ENCODE measurements around the gene POLR3H. TPM values are rescaled to one million over a fixed set of nuclear protein-coding genes. Genes with fewer than 3 reads are reported as not detected.
"Not testable (repeated sequence)": the region's sequence is repeated elsewhere in the genome, so short reads cannot be mapped to it uniquely, and the experiment has no call there.

Gene POLR3H
- total and polyA plus RNA-seq, 8 donors = 2.6 to 21.7 (median 12.4) TPM

DNA sequence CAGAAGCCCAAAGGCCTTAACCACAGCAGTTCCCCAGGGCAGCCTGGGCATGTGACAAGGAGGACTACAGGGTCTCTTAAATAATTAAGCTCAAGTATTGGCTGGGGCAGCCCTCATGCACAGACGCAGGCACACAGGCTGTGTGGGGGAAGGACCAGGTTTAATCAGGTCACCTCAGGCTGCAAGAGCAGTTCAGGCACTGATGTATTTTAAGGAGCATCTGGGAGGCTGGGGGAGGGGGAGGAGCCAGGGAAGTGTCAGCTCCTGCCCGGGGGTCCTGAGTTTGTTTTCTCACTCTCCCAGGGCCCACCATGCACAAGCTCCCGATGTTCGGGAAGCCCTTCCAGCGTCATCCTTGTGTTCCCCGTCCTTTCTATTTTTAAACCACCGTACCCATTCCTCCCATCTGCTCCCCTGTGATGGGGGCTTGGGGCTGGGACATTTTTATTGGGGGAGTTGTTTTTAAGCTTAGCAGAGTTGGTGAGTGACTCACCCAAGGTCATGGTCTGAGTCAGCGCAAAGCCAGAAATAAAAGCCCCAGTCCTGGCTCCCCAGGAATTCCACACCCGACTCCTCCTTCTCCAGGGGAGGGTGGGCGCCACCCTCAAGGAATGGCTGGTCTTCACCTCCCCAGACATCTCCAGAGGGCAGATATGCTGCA, 18.9 kb upstream of the POLR3H start:
- Histone ChIP-seq H3K36me3 (no peaks in the 10 kb centered on the region), H3K4me1 (peaks cover 0 to 52% (median 26%) of the 10 kb centered on the region in 4 donors), H3K27me3 (peaks cover 0 to 7% (median 5%) of the 10 kb centered on the region in 3 donors), H3K4me3 (peak overlapping the region in 1 of 4 donors; percentile 35), H3K27ac (peak overlapping the region in 4 of 5 donors; percentile 2 to 80 (median 73)), H3K9me3 (no peaks in the 10 kb centered on the region)
- intact Hi-C loops (cut with DNase I; ENCODE audit: low total_unique reads) = no loop called here
- WGBS, 5 donors = 46 to 63% (median 56%) methylated on average over 10 of the region's 10 CpGs
- DNase-seq = no peak
- TF ChIP-seq POLR2AphosphoS5 (IDR thresholded peaks at IDR 0.05) (peak in 1 of 3 donors; percentile 2), POLR2A (IDR thresholded peaks at IDR 0.05) (no peak), EP300 (IDR thresholded peaks at IDR 0.05) (no peak)

DNA sequence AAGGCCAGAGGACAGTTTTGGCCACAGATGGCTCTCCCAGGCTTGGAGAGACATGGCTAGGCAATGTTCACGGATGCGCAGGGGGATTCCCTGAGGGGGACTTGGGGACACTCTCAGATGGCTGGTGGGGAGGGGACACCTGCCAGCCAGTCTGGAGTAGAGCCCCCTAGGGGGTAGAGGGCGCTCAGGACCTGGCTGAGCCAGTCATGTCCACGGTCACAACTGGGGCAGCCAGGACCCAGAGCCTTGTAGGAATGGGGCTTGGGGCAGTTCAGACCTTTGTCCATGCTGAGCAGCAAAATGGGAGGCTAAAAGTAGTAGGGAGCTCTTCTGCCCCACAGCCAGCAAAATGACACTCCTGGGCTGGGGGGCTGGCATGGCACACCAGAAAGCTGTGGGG, 18.2 kb upstream of the POLR3H start:
- peak overlapping the region in 1 of 4 donors; percentile 35 for H3K4me3 ChIP-seq
- H3K4me1 ChIP-seq = peaks cover 3 to 56% (median 32%) of the 10 kb centered on the region in 4 donors
- no peaks in the 10 kb centered on the region for H3K9me3 ChIP-seq
- peaks cover 0 to 10% (median 5%) of the 10 kb centered on the region in 3 donors for H3K27me3 ChIP-seq
- 72 to 88% (median 85%) methylated on average over 4 of the region's 4 CpGs for WGBS, 5 donors
- no peak for DNase-seq
- TF ChIP-seq EP300 (IDR thresholded peaks at IDR 0.05) (no peak), POLR2AphosphoS5 (IDR thresholded peaks at IDR 0.05) (no peak), POLR2A (IDR thresholded peaks at IDR 0.05) (no peak)
- TF ChIP-seq, protein P1, sequence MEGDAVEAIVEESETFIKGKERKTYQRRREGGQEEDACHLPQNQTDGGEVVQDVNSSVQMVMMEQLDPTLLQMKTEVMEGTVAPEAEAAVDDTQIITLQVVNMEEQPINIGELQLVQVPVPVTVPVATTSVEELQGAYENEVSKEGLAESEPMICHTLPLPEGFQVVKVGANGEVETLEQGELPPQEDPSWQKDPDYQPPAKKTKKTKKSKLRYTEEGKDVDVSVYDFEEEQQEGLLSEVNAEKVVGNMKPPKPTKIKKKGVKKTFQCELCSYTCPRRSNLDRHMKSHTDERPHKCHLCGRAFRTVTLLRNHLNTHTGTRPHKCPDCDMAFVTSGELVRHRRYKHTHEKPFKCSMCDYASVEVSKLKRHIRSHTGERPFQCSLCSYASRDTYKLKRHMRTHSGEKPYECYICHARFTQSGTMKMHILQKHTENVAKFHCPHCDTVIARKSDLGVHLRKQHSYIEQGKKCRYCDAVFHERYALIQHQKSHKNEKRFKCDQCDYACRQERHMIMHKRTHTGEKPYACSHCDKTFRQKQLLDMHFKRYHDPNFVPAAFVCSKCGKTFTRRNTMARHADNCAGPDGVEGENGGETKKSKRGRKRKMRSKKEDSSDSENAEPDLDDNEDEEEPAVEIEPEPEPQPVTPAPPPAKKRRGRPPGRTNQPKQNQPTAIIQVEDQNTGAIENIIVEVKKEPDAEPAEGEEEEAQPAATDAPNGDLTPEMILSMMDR (IDR thresholded peaks at IDR 0.05) = no peak
- H3K27ac ChIP-seq = peak overlapping the region in 4 of 5 donors; percentile 2 to 80 (median 73)
- intact Hi-C loops (cut with DNase I; ENCODE audit: low total_unique reads) = no loop called here
- H3K36me3 ChIP-seq = no peaks in the 10 kb centered on the region

DNA sequence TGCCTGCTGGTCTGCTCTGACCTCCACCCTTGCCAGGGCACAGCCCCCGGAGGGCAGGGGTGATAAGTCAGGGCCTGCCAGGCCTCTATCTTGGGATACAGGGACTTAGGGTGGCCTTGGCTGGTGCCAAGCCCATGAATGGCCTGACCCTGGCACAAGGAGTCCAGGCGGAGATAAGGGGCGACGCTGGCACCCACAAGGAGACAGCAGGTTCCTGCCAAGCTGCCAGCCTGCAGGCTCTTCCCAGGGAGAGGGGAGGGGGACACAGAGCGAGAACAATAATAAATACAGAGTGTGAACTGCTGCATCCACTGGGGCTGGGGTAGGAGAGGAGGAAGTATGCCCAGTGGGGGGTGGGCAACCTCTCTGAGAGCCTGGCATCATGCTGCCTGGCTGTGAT, 17.5 kb upstream of the POLR3H start:
- H3K27ac ChIP-seq = peak overlapping the region; percentile 9 to 80 (median 72)
- peaks cover 10 to 63% (median 36%) of the 10 kb centered on the region in 4 donors for H3K4me1 ChIP-seq
- no peaks in the 10 kb centered on the region for H3K36me3 ChIP-seq
- intact Hi-C loops (cut with DNase I; ENCODE audit: low total_unique reads) = no loop called here
- TF ChIP-seq POLR2A (IDR thresholded peaks at IDR 0.05) = no peak
- TF ChIP-seq, protein P1 (IDR thresholded peaks at IDR 0.05) = no peak
- no peak for TF ChIP-seq EP300 (IDR thresholded peaks at IDR 0.05)
- WGBS, 5 donors = 31 to 50% (median 36%) methylated on average over 4 to 5 of the region's 5 CpGs
- H3K27me3 ChIP-seq = peaks cover 0 to 11% (median 5%) of the 10 kb centered on the region in 3 donors
- no peak for DNase-seq
- no peaks in the 10 kb centered on the region for H3K9me3 ChIP-seq
- peak overlapping the region in 3 of 4 donors; percentile 35 to 36 (median 36) for H3K4me3 ChIP-seq

DNA sequence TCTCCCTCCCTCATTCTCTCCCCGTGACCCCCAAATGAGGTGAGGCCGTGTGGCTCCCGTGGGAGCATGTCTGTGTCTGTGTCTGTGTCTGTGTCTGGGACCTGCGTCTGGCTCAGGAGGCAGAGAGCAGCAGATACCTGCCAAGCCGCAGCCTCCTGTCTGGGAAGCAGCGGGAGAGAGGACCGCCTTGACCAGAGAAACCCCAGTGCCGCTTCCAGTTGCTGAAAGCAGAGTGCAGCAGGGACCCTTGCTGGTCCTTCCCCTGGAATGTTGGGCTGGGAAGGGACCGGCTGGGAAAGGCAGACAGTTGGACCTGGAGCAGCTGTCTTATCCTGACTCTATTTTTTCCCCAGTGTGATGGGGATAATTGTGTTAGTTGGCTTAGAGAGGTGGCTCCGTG, 17.1 kb upstream of the POLR3H start:
- Histone ChIP-seq H3K36me3 (no peaks in the 10 kb centered on the region), H3K27me3 (peaks cover 0 to 11% (median 5%) of the 10 kb centered on the region in 3 donors), H3K4me1 (peaks cover 11 to 64% (median 38%) of the 10 kb centered on the region in 4 donors), H3K9me3 (no peaks in the 10 kb centered on the region), H3K27ac (peak overlapping the region in 4 of 5 donors; percentile 56 to 80 (median 73)), H3K4me3 (peak overlapping the region; percentile 27 to 36 (median 36))
- 35 to 56% (median 44%) methylated on average over 4 to 10 of the region's 10 CpGs for WGBS, 5 donors
- DNase-seq = peak in 1 of 2 donors; percentile 43
- no peak for TF ChIP-seq POLR2A (IDR thresholded peaks at IDR 0.05)
- intact Hi-C loops (cut with DNase I; ENCODE audit: low total_unique reads) = no loop called here

DNA sequence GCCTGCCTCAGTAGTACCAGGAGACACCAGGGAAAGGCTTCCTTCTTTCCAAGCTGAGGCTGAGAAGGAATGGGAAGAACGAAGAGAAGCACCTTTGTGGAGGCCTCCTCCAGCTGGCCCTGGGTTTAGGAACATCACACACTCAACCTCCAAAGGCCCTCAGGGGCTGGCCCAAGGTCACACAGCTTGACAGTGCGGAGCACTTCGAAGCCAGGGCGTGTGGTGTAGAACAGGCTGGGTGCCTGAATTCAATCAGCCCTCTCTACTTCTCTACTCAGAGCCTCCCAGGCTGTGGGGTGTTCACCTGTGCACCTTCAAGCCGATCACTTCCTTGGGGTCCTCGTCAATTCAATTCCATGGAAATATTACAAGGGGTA, 15.8 kb upstream of the POLR3H start:
- Histone ChIP-seq H3K27ac (peak overlapping the region in 2 of 5 donors; percentile 72 to 80), H3K36me3 (no peaks in the 10 kb centered on the region), H3K9me3 (no peaks in the 10 kb centered on the region), H3K27me3 (peaks cover 0 to 11% (median 5%) of the 10 kb centered on the region in 3 donors), H3K4me1 (peaks cover 11 to 57% (median 34%) of the 10 kb centered on the region in 4 donors), H3K4me3 (no peak overlapping the region)
- WGBS, 5 donors = 62 to 81% (median 70%) methylated on average over 6 of the region's 6 CpGs
- TF ChIP-seq, protein P1 (IDR thresholded peaks at IDR 0.05) = no peak
- TF ChIP-seq POLR2A (IDR thresholded peaks at IDR 0.05) (no peak), POLR2AphosphoS5 (IDR thresholded peaks at IDR 0.05) (no peak), EP300 (IDR thresholded peaks at IDR 0.05) (no peak)
- intact Hi-C loops (cut with DNase I; ENCODE audit: low total_unique reads) = no loop called here
- DNase-seq = no peak

DNA sequence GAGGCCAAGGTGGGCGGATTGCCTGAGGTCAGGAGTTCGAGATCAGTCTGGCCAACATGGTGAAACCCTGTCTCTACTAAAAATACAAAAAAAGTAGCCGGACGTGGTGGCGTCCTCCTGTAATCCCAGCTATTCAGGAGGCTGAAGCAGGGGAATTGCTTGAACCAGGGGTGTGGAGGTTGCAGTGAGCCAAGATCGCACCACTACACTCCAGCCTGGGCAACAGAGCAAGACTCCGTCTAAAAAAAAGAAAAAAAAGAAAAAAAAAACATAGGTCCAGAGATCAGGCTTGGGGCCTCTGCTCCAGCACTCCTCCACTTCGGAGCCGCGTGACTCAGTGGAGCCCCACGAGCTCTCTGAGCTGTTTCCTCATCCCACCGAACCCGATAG, 14.0 kb upstream of the POLR3H start:
- 86 to 96% (median 94%) methylated on average over 13 of the region's 13 CpGs for WGBS, 5 donors
- DNase-seq; H3K36me3 ChIP-seq; H3K4me3 ChIP-seq; intact Hi-C loops (cut with DNase I; ENCODE audit: low total_unique reads); H3K9me3 ChIP-seq: not testable (repeated sequence)
- H3K4me1 ChIP-seq = peaks cover 13 to 42% (median 34%) of the 10 kb centered on the region in 4 donors
- peak overlapping the region in 3 of 5 donors; percentile 44 to 65 (median 64) for H3K27ac ChIP-seq
- peaks cover 0 to 11% (median 5%) of the 10 kb centered on the region in 3 donors for H3K27me3 ChIP-seq
